WTC11 (cell line): Measurements from ENCODE around the gene MOB1B. TPM values are rescaled to one million over a fixed set of nuclear protein-coding genes. Genes with fewer than 3 reads are reported as not detected.

Experiments used
- ATAC-seq: fragments of 200-7000 bp; cut with Tn5 transposase; 2 replicates; pipeline ENCODE4 v1.10.0; 2021; ENCODE audit warnings: mild to moderate bottlenecking, moderate library complexity
- CTCF ChIA-PET: fragments of 300-600 bp; sonication (Branson Sonifier 250); formaldehyde crosslinking; loops from one replicate; lab custom pipeline; 2021; ENCODE audit warnings: antibody characterized with exemption; lab: Charles Lee
- POLR2A ChIA-PET: fragments of 350-600 bp; sonication (Branson Sonifier 250); formaldehyde crosslinking; loops from one replicate; lab custom pipeline; 2021; ENCODE audit warnings: antibody characterized with exemption; lab: Charles Lee
- DNase-seq: peaks from one replicate; pipeline ENCODE4 v3.0.0; 2021; ENCODE audit warnings: low spot score
- H3K27ac Mint-ChIP-seq: 2 replicates; pipeline ENCODE4 v1.8.0; 2021; ENCODE audit warnings: mixed read lengths
- H3K27me3 Mint-ChIP-seq: 2 replicates; pipeline ENCODE4 v1.8.0; 2021; ENCODE audit warnings: low read depth, mild to moderate bottlenecking, moderate library complexity, mixed read lengths
- H3K36me3 Mint-ChIP-seq: 2 replicates; pipeline ENCODE4 v1.8.0; 2021; ENCODE audit warnings: mixed read lengths
- H3K4me1 Mint-ChIP-seq: 2 replicates; pipeline ENCODE4 v1.8.0; 2022; ENCODE audit warnings: mixed read lengths
- H3K4me3 Mint-ChIP-seq: 2 replicates; pipeline ENCODE4 v1.8.0; 2021; ENCODE audit warnings: mild to moderate bottlenecking, moderate library complexity, mixed read lengths
- H3K9me3 Mint-ChIP-seq: 2 replicates; pipeline ENCODE4 v1.8.0; 2021; ENCODE audit warnings: mixed read lengths
- CREM ChIP-seq: sonication (generic); formaldehyde crosslinking; IDR thresholded peaks from 2 replicates; pipeline ENCODE4 v1.8.1; 2022; ENCODE audit warnings: mild to moderate bottlenecking, missing genetic modification reagents, moderate library complexity
- E2F5 ChIP-seq: sonication (generic); formaldehyde crosslinking; IDR thresholded peaks from 2 replicates; pipeline ENCODE4 v1.8.1; 2022; ENCODE audit warnings: mild to moderate bottlenecking, moderate library complexity, missing genetic modification reagents
- ELF4 ChIP-seq: sonication (generic); formaldehyde crosslinking; IDR thresholded peaks from 2 replicates; pipeline ENCODE4 v1.8.1; 2022; ENCODE audit warnings: low read depth, mild to moderate bottlenecking, moderate library complexity, missing genetic modification reagents
- ERG ChIP-seq: fragments of 250-450 bp; sonication (Bioruptor Pico); IDR thresholded peaks from 2 replicates; pipeline ENCODE4 v1.8.0; 2021; ENCODE audit warnings: mild to moderate bottlenecking
- GABPB1 ChIP-seq: sonication (generic); formaldehyde crosslinking; IDR thresholded peaks from 2 replicates; pipeline ENCODE4 v1.8.1; 2023; ENCODE audit warnings: mild to moderate bottlenecking, missing genetic modification reagents
- HMGXB4 ChIP-seq: sonication (generic); formaldehyde crosslinking; IDR thresholded peaks from 2 replicates; pipeline ENCODE4 v1.8.1; 2023; ENCODE audit warnings: mild to moderate bottlenecking, moderate library complexity, missing genetic modification reagents
- IRF2 ChIP-seq: sonication (generic); formaldehyde crosslinking; IDR thresholded peaks from 2 replicates; pipeline ENCODE4 v1.8.0; 2022; ENCODE audit warnings: low read depth, missing genetic modification reagents, borderline replicate concordance
- MAX ChIP-seq: sonication (generic); formaldehyde crosslinking; IDR thresholded peaks from 2 replicates; pipeline ENCODE4 v1.8.0; 2022; ENCODE audit warnings: mild to moderate bottlenecking, missing genetic modification reagents
- MLX ChIP-seq: sonication (generic); formaldehyde crosslinking; IDR thresholded peaks from 2 replicates; pipeline ENCODE4 v1.8.1; 2023; ENCODE audit warnings: mild to moderate bottlenecking, missing genetic modification reagents, moderate library complexity
- NR3C1 ChIP-seq: sonication (generic); formaldehyde crosslinking; conservative IDR thresholded peaks from 2 replicates; pipeline ENCODE4 v1.8.1; 2023; ENCODE audit warnings: low read depth, mild to moderate bottlenecking, missing genetic modification reagents
- OVOL2 ChIP-seq: fragments of 250-450 bp; sonication (Bioruptor Pico); IDR thresholded peaks from 2 replicates; pipeline ENCODE4 v1.9.0; 2021; ENCODE audit warnings: mild to moderate bottlenecking, borderline replicate concordance
- RELA ChIP-seq: sonication (generic); formaldehyde crosslinking; IDR thresholded peaks from 2 replicates; pipeline ENCODE4 v1.8.1; 2022; ENCODE audit warnings: missing genetic modification reagents, mild to moderate bottlenecking, borderline replicate concordance
- RORB ChIP-seq: fragments of 250-450 bp; sonication (Bioruptor Pico); IDR thresholded peaks from 2 replicates; pipeline ENCODE4 v1.9.0; 2021; ENCODE audit warnings: mild to moderate bottlenecking
- SMAD3 ChIP-seq: sonication (generic); formaldehyde crosslinking; IDR thresholded peaks from 2 replicates; pipeline ENCODE4 v1.8.0; 2022; ENCODE audit warnings: missing genetic modification reagents, mild to moderate bottlenecking, borderline replicate concordance
- ZBTB43 ChIP-seq: sonication (generic); formaldehyde crosslinking; IDR thresholded peaks from 2 replicates; pipeline ENCODE4 v1.8.1; 2023; ENCODE audit warnings: mild to moderate bottlenecking, missing genetic modification reagents
- ZNF138 ChIP-seq: sonication (generic); formaldehyde crosslinking; conservative IDR thresholded peaks from 2 replicates; pipeline ENCODE4 v1.8.1; 2022; ENCODE audit warnings: mild to moderate bottlenecking, moderate library complexity, missing genetic modification reagents
- ZNF317 ChIP-seq: sonication (generic); formaldehyde crosslinking; IDR thresholded peaks from 2 replicates; pipeline ENCODE4 v1.8.1; 2023; ENCODE audit warnings: low read depth, mild to moderate bottlenecking, moderate library complexity, missing genetic modification reagents, borderline replicate concordance
- ZNF425 ChIP-seq: fragments of 250-450 bp; sonication (Bioruptor Pico); conservative IDR thresholded peaks from 2 replicates; pipeline ENCODE4 v1.9.0; 2021; ENCODE audit warnings: mild to moderate bottlenecking
- ZNF512 ChIP-seq: sonication (generic); formaldehyde crosslinking; IDR thresholded peaks from 2 replicates; pipeline ENCODE4 v1.8.1; 2022; ENCODE audit warnings: missing genetic modification reagents, borderline replicate concordance
- ZNF671 ChIP-seq: fragments of 250-450 bp; sonication (Bioruptor Pico); IDR thresholded peaks from 2 replicates; pipeline ENCODE4 v1.8.0; 2021; ENCODE audit warnings: mild to moderate bottlenecking
- ZSCAN18 ChIP-seq: fragments of 250-450 bp; sonication (Bioruptor Pico); IDR thresholded peaks from 2 replicates; pipeline ENCODE4 v2.1.2; 2022; ENCODE audit warnings: mild to moderate bottlenecking, moderate library complexity
- total RNA-seq: library from RNA; stranded (reverse); gene quantifications from 3 replicates; pipeline ENCODE4 v1.2.3, GENCODE V29; 2021

The MOB1B gene
- total RNA-seq, 1 experiment from 2014 or later, result 28.0 TPM

GRCh38 chr4:71025654-71026053, 123.5 kb downstream of the MOB1B start:
- Mint-ChIP-seq H3K36me3 (peaks cover 11% of the 10 kb centered on the region), H3K27me3 (no peaks in the 10 kb centered on the region), H3K4me1 (peaks cover 23% of the 10 kb centered on the region), H3K27ac (no peak overlapping the region), H3K9me3 (no peaks in the 10 kb centered on the region)
- no peak for ATAC-seq
- no peak for DNase-seq
- POLR2A ChIA-PET, result no interaction called here
- no peak for TF ChIP-seq IRF2
- no peak for TF ChIP-seq GABPB1 (CRISPR knock-in tag)
- no peak for TF ChIP-seq ZNF671 (CRISPR knock-in tag)
- no peak for TF ChIP-seq ELF4
- no peak for TF ChIP-seq RELA (CRISPR knock-in tag)
- no peak for TF ChIP-seq CREM
- TF ChIP-seq, all 79 proteins: peak for 0
- H3K4me3 Mint-ChIP-seq, result no peak overlapping the region
- CTCF ChIA-PET, result interaction anchor here (1.8 kb wide), 1 partner anchor 16 kb away, joined by 7 read pairs; no protein-coding TSS in a partner anchor

- CTCF ChIA-PET, result interaction anchor here (1.8 kb wide), 1 partner anchor 16 kb away, joined by 7 read pairs; no protein-coding TSS in a partner anchor
- peaks cover 26% of the 10 kb centered on the region for H3K4me1 Mint-ChIP-seq
- ATAC-seq (no peak), DNase-seq (no peak)
- TF ChIP-seq SMAD3 (CRISPR knock-in tag) (no peak), ZNF138 (CRISPR knock-in tag) (no peak), ZSCAN18 (CRISPR knock-in tag) (no peak), ERG (no peak), MAX (no peak), E2F5 (CRISPR knock-in tag) (no peak)
- no peak overlapping the region for H3K4me3 Mint-ChIP-seq
- no peaks in the 10 kb centered on the region for H3K9me3 Mint-ChIP-seq
- no peaks in the 10 kb centered on the region for H3K27me3 Mint-ChIP-seq
- POLR2A ChIA-PET, result no interaction called here
- H3K36me3 Mint-ChIP-seq, result peaks cover 13% of the 10 kb centered on the region
- H3K27ac Mint-ChIP-seq, result no peak overlapping the region
Measured at GRCh38 chr4:71026086-71026485, 123.9 kb downstream of the MOB1B start.

GRCh38 chr4:71027611-71028010, 125.4 kb downstream of the MOB1B start:
- H3K36me3 Mint-ChIP-seq, result peaks cover 24% of the 10 kb centered on the region
- no peak overlapping the region for H3K4me3 Mint-ChIP-seq
- no peaks in the 10 kb centered on the region for H3K27me3 Mint-ChIP-seq
- ChIA-PET CTCF (interaction anchor here (1.2 kb wide), 1 partner anchor 18 kb away, joined by 4 read pairs; no protein-coding TSS in a partner anchor), POLR2A (no interaction called here)
- ATAC-seq (no peak), DNase-seq (no peak)
- H3K9me3 Mint-ChIP-seq, result no peaks in the 10 kb centered on the region
- no peak overlapping the region for H3K27ac Mint-ChIP-seq
- H3K4me1 Mint-ChIP-seq, result peaks cover 26% of the 10 kb centered on the region
- TF ChIP-seq ZNF425 (CRISPR knock-in tag) (no peak), RORB (CRISPR knock-in tag) (no peak), IRF2 (no peak), ZBTB43 (CRISPR knock-in tag) (no peak), ELF4 (no peak), OVOL2 (CRISPR knock-in tag) (no peak), ZNF512 (no peak), ZNF317 (CRISPR knock-in tag) (no peak), MLX (CRISPR knock-in tag) (no peak), HMGXB4 (CRISPR knock-in tag) (no peak), NR3C1 (CRISPR knock-in tag) (no peak)
